Activated gamma-delta T cell (primary cell): ENCODE data around the gene KCNH1.
"Not testable (repeated sequence)": the region's sequence is repeated elsewhere in the genome, so short reads cannot be mapped to it uniquely, and the experiment has no call there.

Experiments
- DNase-seq: peaks from one replicate; lab custom pipeline; 2025; lab: John Stamatoyannopoulos, UW

The KCNH1 gene

GRCh38 chr1:211007830-211008229 lies 126.1 kb downstream of the KCNH1 start:
- no peak for DNase-seq

DNA sequence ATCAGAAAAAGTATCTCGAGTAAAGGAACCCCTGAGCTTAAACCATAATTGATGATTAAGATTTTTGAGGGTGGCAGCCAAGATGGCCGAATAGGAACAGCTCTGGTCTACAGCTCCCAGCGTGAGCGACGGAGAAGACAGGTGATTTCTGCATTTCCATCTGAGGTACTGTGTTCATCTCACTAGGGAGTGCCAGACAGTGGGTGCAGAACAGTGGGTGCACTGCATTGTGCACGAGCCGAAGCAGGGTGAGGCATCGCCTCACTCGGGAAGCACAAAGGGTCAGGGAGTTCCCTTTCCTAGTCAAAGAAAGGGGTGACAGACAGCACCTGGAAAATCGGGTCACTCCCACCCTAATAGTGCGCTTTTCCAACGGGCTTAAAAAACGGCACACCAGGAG lies 138.0 kb downstream of the KCNH1 start:
- not testable (repeated sequence) for DNase-seq

- no peak for DNase-seq
Observed at GRCh38 chr1:210992837-210993236, 141.1 kb downstream of the KCNH1 start.

DNA sequence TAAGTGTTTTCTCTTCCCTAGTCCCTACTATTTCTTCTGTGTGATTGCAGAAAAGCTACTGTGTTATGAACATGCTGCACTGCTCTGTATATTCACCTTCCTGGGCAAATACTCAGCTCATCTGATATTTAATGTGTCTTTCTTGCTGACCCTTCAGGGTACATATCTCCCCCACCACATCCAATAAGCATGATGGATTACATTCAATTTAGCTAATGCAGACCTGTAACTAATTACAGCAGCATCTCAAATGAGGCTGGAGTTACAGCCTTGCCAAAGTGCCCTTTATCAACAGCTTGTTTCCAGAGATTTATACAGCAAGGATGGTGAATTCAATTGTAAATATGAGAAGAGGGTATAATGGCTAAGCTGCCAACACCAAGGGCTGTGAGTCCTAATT lies 144.0 kb downstream of the KCNH1 start:
- DNase-seq = no peak

- DNase-seq = no peak
Observed at GRCh38 chr1:210981490-210981889, 152.5 kb downstream of the KCNH1 start.

DNA sequence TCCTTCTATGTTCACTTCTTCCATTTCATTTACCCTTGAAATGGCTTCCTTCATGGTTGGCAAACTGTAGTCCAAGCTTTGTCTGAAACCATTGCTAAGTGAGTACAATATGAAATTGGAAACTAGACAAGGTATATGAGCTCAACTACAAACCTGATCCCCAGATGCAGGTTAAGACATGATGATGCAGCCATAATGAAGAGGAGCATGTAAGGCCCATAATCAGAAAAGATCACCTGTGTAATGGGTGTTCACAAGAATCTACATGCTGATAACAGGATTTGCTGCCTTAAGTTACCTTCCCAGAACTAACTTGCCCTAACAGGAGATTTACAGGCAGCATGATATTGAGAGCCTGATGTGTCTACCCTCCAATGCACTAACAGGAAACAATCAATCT lies 153.9 kb downstream of the KCNH1 start:
- no peak for DNase-seq

DNA sequence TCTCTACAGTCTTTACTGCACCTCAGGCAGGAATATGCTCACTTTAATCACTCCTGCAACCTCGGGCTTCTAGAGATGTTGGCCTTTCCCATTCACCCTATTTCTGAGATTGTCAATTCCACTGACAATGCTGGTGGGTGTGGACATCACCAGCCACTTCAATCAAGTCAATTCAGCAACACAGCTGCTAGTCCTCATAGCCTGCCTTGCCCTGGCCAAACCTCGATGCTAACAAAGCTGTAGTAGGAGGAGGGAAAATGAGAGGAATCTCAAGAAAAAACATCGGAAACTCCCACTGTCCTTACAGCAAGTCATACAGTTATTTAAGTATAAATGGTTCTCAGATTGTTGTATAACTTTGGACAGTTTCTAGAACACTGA lies 155.0 kb downstream of the KCNH1 start:
- DNase-seq = no peak

DNA sequence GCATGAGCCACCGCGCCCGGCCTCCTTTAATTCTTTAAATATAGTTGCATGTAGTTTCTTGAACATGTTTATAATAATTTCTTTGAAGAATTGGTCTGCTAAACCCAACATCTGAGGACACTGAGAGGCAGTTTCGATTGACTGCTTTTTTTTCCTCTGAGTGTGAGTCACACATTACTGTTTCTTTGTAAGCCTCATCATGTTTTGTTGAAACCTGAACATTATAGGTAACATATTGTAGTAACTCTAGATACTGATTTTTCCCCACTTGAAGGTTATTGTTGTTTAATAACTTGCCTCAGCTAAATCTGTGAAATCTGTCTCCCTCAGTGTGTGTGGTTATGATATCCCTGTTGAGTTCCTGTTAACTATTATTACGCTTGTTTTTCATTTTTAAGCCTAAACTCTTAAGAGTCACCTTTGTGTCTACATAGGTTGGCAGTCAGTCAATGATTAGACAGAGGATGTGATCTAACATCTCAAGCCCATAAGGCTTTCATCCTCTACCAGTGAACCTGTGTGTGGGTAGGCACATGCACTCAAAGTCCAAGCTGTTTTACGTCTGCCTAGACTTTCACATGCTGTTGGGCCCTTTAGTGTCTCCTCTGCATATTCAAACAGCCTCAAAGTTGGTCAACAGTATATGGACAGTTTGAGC lies 155.5 kb downstream of the KCNH1 start:
- DNase-seq = no peak

DNA sequence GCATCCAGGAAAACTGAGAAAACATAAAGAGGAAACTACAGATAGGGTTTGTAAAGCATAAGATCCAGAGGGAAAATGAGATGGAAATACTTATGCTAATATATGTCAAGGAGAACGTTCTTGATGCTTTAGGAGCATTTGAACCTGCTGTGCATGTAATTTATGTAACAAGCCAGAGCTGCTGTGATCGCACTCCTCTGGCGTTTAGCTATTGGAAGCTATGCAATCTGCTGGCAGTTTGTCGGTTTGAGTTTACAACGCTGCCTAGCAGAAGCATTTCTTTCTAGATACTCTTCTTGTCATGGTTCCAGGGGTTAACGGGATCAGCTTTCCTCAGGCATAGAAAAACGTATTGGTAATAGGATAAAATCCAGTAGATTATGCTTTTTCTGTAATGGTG lies 182.7 kb downstream of the KCNH1 start:
- DNase-seq = no peak

DNA sequence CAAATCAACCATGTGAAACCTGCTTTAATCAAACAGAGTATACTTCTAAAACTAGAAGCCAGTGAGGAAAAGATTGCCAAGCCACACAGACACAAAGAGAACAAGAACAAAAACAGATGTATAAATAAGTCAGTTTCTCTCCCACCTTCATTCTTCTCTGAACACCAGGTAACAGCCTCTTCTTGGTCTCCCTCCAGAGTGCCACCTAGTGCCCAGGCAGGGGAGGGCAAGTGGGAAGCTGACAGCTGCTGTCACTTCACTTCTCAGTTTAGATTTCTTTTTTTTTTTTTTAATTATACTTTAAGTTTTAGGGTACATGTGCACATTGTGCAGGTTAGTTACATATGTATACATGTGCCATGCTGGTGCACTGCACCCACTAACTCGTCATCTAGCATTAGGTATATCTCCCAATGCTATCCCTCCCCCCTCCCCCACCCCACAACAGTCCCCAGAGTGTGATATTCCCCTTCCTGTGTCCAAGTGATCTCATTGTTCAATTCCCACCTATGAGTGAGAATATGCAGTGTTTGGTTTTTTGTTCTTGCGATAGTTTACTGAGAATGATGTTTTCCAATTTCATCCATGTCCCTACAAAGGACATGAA lies 183.9 kb downstream of the KCNH1 start:
- not testable (repeated sequence) for DNase-seq

DNA sequence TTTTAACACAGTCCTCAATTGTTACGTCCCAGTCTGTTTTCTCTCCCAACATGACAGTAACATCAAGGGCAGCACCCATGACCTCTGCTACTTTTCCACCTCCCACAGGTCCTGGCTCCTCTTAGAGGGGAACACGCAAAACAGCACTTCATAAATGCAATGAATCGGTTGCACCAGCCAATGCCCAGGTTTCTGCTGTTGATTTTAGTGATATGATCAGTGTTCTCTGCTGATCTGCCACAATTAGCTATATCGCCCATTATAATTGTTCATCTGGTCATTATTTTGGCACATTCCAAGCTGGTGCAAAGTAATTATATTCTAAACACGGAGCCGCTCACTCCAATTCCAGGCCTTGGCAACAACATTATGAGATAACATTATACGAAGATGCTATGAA lies 184.5 kb downstream of the KCNH1 start:
- DNase-seq = no peak

DNA sequence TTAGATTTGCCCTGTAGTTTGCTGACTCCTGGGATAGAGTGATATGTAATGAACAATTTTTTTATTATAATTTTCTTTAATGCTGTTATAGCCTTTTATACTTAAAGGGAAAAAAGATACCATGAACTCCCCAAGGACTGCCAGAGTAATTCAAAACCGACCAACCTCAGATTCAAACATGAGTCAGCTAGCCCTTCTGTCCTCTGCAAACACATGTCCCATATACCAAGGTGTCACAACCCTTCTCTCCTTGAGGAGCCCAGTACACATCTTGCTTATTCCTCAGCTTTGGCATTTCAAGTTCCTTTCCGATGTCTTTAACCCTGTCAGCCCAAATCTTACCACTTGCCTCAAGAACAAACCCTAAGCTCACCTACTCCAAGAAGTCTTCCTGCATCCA lies 184.9 kb downstream of the KCNH1 start:
- DNase-seq = no peak

DNA sequence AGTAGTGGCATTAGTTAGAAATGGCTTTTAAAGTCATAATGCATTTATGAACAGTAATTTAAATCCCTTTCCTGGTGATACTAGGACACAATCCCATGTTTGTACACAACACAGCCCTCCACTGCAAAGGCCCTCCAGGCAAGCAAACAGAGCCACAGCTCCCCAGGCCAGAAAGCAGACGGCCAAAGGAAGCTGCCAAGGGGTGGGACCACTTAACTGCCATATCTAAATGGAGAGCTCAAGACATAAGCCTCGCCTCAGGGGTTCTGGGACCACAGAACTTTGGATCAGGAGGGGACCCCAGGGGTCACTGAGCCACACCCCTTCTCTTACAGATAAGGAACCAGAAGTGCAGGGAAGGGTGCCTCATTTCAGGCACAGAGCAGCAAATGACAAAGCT lies 189.7 kb downstream of the KCNH1 start:
- DNase-seq = no peak

DNA sequence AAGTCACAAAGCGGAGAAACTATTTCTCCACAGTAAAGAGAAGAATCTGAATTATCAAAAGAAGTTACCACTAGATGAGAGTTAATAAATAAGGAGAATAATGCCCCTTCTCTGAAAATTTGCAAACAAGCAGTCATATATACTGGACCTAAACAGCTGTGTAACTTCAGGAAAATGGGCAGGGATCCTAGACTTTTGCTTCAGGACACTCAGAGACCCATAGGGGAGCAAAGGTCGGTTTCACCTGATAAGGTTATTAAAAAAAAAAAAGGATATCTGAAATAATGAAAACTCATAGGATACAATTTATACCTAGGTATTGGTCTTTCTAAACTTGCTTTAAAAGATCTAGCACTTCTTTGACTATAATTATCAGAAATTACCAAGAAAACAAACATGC lies 191.4 kb downstream of the KCNH1 start:
- DNase-seq = no peak

GRCh38 chr1:210940081-210940617 lies 193.8 kb downstream of the KCNH1 start:
- no peak for DNase-seq

- DNase-seq = no peak
Observed at GRCh38 chr1:210938416-210938925, 195.5 kb downstream of the KCNH1 start.

DNA sequence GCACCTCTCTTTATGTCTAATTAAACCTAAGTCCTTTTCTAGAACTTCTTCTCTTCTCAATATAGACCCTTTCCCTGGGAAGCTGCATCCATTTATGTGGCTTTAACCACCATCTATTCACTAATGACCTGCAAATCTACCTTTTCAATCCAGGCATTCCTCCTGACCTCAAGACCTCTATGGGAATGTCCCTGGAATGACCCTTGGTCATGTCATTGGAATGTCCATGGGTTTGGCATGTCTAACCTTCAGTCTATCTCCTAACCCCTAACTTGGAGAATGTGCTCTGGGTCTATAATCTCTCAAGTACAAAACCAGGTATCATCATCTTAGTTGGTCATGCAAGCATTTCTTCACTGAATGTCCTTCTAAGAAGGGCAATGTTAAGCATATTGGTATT lies 196.1 kb downstream of the KCNH1 start:
- DNase-seq = no peak

- no peak for DNase-seq
Observed at GRCh38 chr1:210935905-210936304, 198.0 kb downstream of the KCNH1 start.

GRCh38 chr1:210932104-210932503 lies 201.8 kb downstream of the KCNH1 start:
- DNase-seq = no peak

- DNase-seq = no peak
Observed at GRCh38 chr1:210922666-210923065, 211.3 kb downstream of the KCNH1 start.

GRCh38 chr1:210920716-210921694 lies 212.9 kb downstream of the KCNH1 start:
- DNase-seq = no peak

GRCh38 chr1:210920258-210920657 lies 213.7 kb downstream of the KCNH1 start:
- DNase-seq = no peak
